ENCODE measurements around the gene MAGEF1. TPM values are rescaled to one million over a fixed set of nuclear protein-coding genes. Genes with fewer than 3 reads are reported as not detected.

The MAGEF1 gene
- total and polyA plus RNA-seq, 2 experiments from 2014 or later: 66.5 to 88.7 TPM

- no peak for TF ChIP-seq ZNF462 (CRISPR knock-in tag; IDR thresholded peaks at IDR 0.05)
- TF ChIP-seq ZNF114 (CRISPR knock-in tag; IDR thresholded peaks at IDR 0.05): no peak
- no peak for TF ChIP-seq ETS1 (IDR thresholded peaks at IDR 0.05)
- no peak for TF ChIP-seq CTCF (conservative IDR thresholded peaks at IDR 0.05; ENCODE audit: low read depth in 2 of 2)
- TF ChIP-seq NANOG (IDR thresholded peaks at IDR 0.05; ENCODE audit: borderline replicate concordance): no peak
- TF ChIP-seq JUNB (IDR thresholded peaks at IDR 0.05; ENCODE audit: unreplicated experiment): no peak
- TF ChIP-seq POLR2AphosphoS5 (IDR thresholded peaks at IDR 0.05; ENCODE audit: low read depth): no peak
- no peak for TF ChIP-seq STAT1 (IDR thresholded peaks at IDR 0.05; ENCODE audit: unreplicated experiment)
These were observed 23.5 kb downstream of the MAGEF1 start (continued) for GRCh38 chr3:184688251-184688881.
